DND-41 (cell line): Measurements from ENCODE around the gene SHQ1.

Source experiments
- EZH2 ChIP-seq: IDR thresholded peaks from 3 replicates; pipeline ENCODE4 v1.6.1; 2012; ENCODE audit warnings: borderline replicate concordance, low read depth, mild to moderate bottlenecking, moderate library complexity, low read length, inconsistent platforms; ENCODE audit not compliant: severe bottlenecking
- TF ChIP-seq, protein P1 (sequence below): IDR thresholded peaks from 2 replicates; pipeline ENCODE4 v1.5.1; 2012; ENCODE audit warnings: borderline replicate concordance, low read length, moderate library complexity, mild to moderate bottlenecking; ENCODE audit not compliant: poor library complexity, severe bottlenecking; ENCODE audit errors: extremely low read depth

GRCh38 chr3:72786668-72787067 is 61.6 kb downstream of the SHQ1 start:
- TF ChIP-seq, protein P1, sequence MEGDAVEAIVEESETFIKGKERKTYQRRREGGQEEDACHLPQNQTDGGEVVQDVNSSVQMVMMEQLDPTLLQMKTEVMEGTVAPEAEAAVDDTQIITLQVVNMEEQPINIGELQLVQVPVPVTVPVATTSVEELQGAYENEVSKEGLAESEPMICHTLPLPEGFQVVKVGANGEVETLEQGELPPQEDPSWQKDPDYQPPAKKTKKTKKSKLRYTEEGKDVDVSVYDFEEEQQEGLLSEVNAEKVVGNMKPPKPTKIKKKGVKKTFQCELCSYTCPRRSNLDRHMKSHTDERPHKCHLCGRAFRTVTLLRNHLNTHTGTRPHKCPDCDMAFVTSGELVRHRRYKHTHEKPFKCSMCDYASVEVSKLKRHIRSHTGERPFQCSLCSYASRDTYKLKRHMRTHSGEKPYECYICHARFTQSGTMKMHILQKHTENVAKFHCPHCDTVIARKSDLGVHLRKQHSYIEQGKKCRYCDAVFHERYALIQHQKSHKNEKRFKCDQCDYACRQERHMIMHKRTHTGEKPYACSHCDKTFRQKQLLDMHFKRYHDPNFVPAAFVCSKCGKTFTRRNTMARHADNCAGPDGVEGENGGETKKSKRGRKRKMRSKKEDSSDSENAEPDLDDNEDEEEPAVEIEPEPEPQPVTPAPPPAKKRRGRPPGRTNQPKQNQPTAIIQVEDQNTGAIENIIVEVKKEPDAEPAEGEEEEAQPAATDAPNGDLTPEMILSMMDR: no peak
- no peak for TF ChIP-seq EZH2
